HG03469 (cell line): ENCODE data around the gene IP6K2.

Source experiments
- ATAC-seq: cut with Tn5 transposase; IDR thresholded peaks from one replicate; pipeline ENCODE4 v1.9.1; 2021; ENCODE audit warnings: mild to moderate bottlenecking, moderate library complexity, moderate number of reproducible peaks; ENCODE audit not compliant: unreplicated experiment

IP6K2 gene

DNA sequence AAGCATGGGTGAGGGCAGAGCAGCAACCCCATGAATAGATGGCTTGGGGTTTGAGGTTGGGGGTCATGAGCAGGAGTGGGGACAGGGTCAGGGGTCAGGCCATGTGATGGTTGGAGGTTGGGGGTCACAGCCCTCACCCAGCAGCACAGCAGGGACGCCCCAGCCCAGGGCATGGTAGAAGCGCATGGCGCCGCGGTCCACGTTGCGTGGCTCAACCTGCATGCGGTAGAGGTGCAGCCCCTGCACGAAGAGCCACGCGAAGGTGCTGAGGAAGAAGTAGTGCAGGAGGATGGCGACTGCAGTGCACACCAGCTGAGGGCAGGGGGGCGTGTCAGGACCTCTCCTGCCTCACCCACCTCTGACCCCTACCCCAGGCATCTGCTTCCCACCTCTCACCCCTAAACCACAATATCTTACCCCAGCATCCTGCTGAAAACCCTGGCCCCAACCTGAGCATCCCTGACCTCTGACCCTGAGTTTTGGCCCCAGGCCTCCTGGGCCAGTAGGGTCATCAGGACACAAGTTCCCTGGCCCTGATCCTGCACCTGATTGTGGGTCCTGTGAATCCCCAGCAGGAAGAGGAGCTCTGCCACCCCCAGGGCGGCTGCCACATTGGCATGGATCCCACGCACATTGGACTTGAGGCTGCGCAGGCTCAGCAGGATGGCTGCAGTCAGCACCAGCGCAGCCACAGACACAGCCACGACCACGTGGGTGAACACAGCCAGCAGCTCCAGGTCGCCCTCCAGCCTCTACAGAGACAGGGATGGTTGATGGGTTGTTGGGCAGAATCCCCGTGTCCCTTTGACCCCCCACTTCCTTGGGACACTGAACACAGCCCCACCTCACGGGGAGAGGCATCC, 71.9 kb downstream of the IP6K2 start:
- no peak for ATAC-seq

DNA sequence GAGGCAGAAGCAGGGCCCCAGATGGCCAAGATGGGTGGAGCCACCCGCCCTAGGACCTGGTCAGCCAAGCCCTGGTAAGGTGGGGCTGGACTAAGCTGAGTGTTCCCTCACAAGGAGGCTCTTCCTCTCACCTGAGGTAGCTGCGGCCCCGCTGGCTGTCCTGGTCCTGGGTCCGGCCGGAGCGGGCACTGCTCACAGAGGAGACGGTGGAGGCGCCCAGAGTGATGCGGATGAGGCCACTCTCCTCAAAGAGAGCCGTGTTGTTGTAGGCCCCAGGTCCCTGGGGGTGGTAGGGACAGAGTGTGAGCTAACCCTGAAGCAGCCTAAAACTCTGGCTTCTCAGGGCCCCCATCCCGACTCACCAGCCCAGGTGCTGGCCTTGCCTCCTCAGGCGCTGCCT, 74.4 kb downstream of the IP6K2 start:
- ATAC-seq = no peak

DNA sequence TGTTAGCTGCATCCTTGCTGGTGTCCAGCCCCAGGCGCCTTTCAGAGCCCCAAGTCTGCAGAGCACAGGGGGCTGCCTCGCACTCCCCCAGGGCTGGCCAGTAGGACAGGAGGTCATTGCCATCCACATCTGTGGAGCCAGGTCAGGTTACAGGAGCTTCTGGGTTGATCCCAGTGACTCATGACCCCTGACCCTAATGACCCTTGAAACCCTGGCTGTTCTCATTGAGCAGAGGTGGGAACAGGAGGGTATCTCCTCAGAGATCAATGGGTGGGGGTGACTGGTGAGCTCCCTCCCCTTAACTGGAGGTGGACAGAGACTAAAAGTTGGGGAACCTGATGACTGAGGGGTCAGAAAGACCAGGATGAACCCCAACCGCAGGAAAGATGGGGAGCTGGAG, 75.6 kb downstream of the IP6K2 start:
- ATAC-seq = no peak

DNA sequence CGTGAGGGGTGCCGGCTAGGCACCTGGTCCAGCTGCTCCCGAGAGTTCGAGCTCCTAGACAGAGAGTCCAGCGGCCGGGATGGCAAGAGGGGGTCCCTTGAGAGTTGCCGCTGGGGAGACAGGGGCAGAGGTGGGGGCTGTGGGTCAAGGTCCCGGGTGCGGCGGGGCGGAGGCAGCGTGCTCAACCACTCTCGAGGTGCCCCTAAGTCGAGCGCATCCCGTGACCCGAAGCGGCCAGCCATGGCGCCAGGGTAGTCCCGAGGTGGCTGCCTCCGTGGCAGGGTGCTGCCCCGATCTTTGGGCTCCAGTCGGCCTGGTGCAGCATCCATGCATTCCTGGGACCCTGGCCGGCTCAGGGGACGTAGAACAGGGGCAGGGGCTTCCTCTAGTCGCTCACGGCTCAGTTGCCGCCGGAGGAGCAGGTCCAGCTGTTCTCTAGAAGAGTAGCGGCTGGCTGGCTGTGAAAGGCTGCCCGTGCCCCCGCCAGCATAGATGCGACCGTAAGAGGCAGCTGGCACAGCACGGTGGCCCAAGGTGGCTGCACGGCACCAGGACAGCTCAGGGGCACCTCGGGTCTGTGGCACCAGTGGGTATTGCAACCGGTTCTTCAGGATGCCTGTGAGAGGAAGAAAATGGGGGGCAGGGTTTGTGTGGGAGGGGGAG, 76.9 kb downstream of the IP6K2 start:
- ATAC-seq = no peak
